Transverse colon (tissue), 4 donors: ENCODE measurements around the gene ARHGAP6.

ENCODE experiments used
- CTCF ChIP-seq, 5 experiments: fragments of 200-600 bp in 3 of 5; fragments of 450-650 bp in 2 of 5; sonication (generic) in 3 of 5; IDR thresholded peaks; 1 replicate in 2 of 5; 2 replicates in 3 of 5; pipeline ENCODE4 v1.5.1; 2016 to 2017; ENCODE audit warnings: antibody characterized with exemption in 5 of 5, inconsistent platforms in 3 of 5, mild to moderate bottlenecking in 2 of 5, moderate library complexity in 1 of 5
- EP300 ChIP-seq: sonication (generic); formaldehyde crosslinking; IDR thresholded peaks from one replicate; pipeline ENCODE4 v1.6.1; 2017; ENCODE audit warnings: antibody characterized with exemption, low read depth
- POLR2AphosphoS5 ChIP-seq, 3 donors: sonication (generic); formaldehyde crosslinking; IDR thresholded peaks; one replicate each; pipeline ENCODE4 v1.6.1; 2016; ENCODE audit warnings: antibody characterized with exemption in 3 of 3

GRCh38 chrX:11600578-11600977 lies 65.1 kb downstream of the ARHGAP6 start:
- TF ChIP-seq CTCF (IDR thresholded peaks at IDR 0.05) (no peak), POLR2AphosphoS5 (IDR thresholded peaks at IDR 0.05) (no peak), EP300 (no peak)
